C4-2B (cell line): ENCODE measurements around the gene KLF3.

Source experiments
- ZFX ChIP-seq: fragments of 450-650 bp; IDR thresholded peaks from 2 replicates; pipeline ENCODE4 v1.6.1; 2017
- TF ChIP-seq, protein P1 (sequence below): fragments of 450-650 bp; conservative IDR thresholded peaks from 2 replicates; pipeline ENCODE4 v1.5.1; 2017; ENCODE audit warnings: mild to moderate bottlenecking

DNA sequence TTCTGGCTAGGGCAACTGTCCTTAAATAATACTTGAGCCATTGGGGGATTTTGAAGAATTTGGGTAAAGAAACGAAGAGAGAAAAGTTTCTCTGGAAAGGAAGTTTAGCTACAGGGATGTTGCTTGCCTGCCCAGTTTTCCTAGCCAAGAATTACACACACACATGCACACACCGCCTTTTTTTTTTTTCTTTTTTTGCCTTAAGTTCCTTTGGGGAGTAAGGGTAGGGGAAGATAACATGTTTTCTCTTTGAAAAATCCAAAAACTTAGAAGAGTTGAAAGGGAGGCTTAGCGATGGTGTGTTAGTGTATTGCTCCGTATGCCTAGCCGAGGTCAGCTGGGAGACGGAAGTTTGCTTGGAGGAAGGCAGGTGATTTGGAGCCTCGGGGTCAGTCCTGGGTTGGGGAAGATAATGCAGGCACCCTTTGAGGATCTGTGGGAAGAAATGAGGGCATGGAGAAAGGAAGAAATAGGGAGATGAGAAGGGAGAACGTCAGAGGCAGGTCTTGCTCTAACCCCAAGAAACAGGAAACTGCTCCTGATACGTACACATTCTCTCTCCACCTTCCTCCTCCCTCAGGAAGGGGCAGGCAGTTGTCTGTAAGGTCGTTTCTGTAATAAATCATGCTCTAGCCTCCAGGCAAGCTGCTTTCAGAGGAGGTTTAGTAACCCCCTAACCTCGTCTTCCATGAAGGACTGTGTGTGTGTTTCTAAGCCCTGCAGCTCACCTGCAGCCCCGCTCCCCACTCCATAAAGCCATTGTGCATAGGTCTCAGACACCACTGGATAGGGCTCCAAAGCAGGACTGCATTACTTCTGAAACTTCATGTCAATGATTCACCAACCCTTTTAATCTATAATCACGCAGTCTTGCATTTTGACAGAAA lies 10.5 kb downstream of the KLF3 start:
- TF ChIP-seq, protein P1, sequence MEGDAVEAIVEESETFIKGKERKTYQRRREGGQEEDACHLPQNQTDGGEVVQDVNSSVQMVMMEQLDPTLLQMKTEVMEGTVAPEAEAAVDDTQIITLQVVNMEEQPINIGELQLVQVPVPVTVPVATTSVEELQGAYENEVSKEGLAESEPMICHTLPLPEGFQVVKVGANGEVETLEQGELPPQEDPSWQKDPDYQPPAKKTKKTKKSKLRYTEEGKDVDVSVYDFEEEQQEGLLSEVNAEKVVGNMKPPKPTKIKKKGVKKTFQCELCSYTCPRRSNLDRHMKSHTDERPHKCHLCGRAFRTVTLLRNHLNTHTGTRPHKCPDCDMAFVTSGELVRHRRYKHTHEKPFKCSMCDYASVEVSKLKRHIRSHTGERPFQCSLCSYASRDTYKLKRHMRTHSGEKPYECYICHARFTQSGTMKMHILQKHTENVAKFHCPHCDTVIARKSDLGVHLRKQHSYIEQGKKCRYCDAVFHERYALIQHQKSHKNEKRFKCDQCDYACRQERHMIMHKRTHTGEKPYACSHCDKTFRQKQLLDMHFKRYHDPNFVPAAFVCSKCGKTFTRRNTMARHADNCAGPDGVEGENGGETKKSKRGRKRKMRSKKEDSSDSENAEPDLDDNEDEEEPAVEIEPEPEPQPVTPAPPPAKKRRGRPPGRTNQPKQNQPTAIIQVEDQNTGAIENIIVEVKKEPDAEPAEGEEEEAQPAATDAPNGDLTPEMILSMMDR, result no peak
- TF ChIP-seq ZFX, result no peak
